ENCODE data around the gene MAGEA6.
A peak's percentile ranks its signal among the peaks of the same experiment; 100 is the strongest.
"Not testable (repeated sequence)": the region's sequence is repeated elsewhere in the genome, so short reads cannot be mapped to it uniquely, and the experiment has no call there.

MAGEA6 gene, protein sequence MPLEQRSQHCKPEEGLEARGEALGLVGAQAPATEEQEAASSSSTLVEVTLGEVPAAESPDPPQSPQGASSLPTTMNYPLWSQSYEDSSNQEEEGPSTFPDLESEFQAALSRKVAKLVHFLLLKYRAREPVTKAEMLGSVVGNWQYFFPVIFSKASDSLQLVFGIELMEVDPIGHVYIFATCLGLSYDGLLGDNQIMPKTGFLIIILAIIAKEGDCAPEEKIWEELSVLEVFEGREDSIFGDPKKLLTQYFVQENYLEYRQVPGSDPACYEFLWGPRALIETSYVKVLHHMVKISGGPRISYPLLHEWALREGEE

DNA sequence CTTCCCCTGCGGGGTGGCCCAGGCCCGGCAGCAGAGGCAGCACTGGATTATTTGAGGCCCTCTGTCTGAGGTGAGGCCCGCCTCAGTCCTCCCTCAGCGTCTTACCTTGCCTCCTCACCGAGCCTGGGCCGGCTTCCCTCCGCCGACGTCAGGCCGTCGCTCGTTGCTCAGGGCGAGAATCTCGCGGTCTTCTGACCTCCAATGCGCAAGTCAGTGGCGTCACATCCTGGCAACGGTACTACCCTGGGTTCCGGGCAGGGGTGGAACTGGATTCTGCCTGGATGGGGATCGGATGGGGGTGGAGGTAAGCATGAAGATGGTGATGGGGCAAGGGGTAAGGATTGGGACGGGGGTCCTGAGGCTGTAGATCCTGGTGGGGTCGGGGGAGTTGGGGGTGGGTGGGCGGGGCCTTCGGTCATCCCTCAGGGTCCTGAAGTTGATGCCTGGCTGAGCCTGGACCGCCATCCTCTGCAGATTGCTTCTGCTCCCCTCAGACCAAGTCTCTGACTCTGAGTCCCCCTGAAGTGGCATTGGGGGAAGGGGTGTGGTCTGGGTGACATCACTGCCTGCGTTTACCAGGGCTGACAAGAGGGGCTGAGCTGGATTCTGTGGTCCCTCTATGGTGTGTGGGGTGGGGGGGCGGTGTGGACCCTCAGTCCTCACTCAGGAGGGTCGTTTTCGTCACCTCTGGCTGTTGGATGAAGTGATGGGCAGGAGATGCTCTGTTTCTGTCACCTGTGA lies at the start of gene MAGEA6:
MAGEA6 (minus strand) TSS at position 141 of the 741 bp plus-strand sequence. CDS start 2,039 bp downstream, outside the sequence.
- not testable (repeated sequence) for H3K4me3 ChIP-seq (ENCODE audit: low read depth, low read length)

DNA sequence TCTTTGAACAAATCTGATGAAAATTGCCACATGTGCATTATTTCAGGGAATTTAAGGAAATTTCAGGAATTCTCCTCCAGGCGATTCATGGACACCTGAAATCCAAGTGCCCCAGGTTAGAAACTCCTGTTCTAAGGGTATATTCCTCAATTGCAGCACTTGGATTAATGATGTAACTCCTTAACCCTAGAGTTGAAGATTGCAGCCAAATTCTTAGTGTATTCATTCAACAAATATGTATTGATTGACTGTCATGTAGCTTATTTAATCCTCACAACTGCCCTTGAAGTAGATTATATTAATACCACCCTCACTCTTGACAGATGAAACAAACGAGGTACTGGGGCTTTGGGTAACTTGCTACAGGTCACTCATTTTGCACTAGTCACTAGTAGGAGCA lies 49.8 kb upstream of the MAGEA6 start:
- no peak overlapping the region for H3K4me3 ChIP-seq (ENCODE audit: low read depth, low read length)
- TF ChIP-seq, protein P1, sequence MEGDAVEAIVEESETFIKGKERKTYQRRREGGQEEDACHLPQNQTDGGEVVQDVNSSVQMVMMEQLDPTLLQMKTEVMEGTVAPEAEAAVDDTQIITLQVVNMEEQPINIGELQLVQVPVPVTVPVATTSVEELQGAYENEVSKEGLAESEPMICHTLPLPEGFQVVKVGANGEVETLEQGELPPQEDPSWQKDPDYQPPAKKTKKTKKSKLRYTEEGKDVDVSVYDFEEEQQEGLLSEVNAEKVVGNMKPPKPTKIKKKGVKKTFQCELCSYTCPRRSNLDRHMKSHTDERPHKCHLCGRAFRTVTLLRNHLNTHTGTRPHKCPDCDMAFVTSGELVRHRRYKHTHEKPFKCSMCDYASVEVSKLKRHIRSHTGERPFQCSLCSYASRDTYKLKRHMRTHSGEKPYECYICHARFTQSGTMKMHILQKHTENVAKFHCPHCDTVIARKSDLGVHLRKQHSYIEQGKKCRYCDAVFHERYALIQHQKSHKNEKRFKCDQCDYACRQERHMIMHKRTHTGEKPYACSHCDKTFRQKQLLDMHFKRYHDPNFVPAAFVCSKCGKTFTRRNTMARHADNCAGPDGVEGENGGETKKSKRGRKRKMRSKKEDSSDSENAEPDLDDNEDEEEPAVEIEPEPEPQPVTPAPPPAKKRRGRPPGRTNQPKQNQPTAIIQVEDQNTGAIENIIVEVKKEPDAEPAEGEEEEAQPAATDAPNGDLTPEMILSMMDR (IDR thresholded peaks at IDR 0.05; ENCODE audit: low read depth, low read length): no peak

DNA sequence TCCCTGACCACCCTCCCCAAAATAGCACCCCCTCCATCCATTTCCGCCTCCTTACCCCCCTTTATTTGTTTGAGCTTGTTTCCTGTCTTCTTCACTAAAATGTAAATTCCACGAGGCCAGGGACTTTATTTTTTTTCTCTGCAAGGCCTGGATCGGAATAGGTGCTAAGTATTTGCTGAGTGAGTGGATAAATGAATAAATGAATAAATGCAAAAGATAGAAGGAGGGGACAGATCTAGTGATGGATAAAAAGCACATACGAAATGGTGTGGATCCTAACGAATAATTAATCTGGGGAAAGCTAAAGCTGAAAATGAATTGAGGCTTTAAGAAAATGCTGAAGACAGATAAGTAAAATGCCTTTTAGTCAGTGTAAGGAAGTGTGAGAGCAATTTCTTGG lies 48.9 kb upstream of the MAGEA6 start:
- TF ChIP-seq, protein P1 (IDR thresholded peaks at IDR 0.05; ENCODE audit: low read depth, low read length): no peak
- no peak overlapping the region for H3K4me3 ChIP-seq (ENCODE audit: low read depth, low read length)

DNA sequence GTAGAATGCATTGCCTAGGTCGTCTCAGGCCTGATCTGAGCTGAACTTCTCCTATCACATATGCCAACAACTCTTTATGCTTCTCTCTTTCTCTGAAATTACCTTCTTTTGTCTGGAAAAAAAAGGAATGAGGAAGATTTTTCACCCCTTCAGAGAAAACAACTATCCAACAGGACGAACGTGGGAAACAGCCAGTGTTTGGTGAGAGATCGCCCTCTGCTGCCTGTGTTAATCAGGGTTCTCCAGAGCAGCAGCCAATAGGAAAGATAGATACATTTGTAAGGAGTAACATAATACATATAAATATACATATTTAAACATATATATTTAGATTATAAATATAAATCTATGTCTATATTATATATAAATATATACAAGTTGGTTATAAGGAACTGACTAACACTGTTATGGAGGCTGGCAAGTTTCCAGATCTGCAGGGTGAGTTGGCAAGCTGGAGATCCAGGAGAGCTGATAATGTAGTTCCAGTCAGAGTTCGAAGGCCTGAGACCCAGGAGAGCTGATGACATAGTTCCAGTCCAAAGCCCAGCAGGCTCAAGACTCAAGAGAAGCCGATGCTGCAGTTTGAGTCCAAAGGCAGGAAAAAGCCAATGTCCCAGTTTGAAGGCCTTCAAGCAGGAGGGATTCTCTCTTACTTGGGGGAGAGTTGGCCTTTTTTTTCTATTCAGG lies 47.7 kb upstream of the MAGEA6 start:
- TF ChIP-seq, protein P1 (IDR thresholded peaks at IDR 0.05; ENCODE audit: low read depth, low read length): peak; percentile 43; the same call in 1 of the 2 replicates
- no peak overlapping the region for H3K4me3 ChIP-seq (ENCODE audit: low read depth, low read length)

DNA sequence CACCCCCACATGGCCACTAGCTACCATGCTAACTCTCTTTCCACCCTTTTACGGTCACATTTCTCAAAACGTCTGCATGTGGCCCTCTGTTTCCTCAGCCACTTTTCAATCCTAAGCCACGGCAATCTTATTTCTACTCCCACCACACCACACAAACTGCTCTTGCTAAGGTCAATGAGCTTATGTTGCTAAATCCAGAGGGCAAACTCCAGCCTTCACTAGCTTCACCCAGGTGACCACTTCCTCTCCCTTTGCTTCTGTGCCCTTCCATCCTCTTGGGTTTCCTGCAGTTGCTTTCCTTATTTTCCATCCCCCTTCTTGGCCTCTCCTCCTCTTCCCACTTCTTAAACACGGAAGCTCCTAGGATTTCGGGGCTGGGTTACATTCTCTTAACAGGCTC lies 44.6 kb upstream of the MAGEA6 start:
- TF ChIP-seq, protein P1 (IDR thresholded peaks at IDR 0.05; ENCODE audit: low read depth, low read length): no peak
- H3K4me3 ChIP-seq (ENCODE audit: low read depth, low read length): no peak overlapping the region

DNA sequence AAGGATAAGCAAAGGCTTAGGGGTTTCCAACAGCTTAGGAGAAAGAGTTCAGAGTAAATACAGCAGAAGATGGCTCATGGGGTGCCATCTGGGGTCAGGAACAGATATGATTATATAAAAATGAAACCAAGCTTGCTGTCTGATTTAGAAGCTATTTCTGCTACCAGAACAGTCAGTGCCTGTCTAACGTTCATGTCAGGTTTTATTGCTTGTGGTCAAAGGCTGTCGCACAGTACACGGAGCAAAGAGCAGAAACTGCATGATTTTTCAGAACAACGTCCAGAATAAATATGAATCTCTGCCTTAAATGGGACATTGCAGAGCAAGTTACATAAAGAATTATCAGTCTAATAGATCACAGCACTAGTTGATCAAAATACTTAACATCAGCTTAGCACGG lies 43.7 kb upstream of the MAGEA6 start:
- TF ChIP-seq, protein P1 (IDR thresholded peaks at IDR 0.05; ENCODE audit: low read depth, low read length): no peak
- no peak overlapping the region for H3K4me3 ChIP-seq (ENCODE audit: low read depth, low read length)

DNA sequence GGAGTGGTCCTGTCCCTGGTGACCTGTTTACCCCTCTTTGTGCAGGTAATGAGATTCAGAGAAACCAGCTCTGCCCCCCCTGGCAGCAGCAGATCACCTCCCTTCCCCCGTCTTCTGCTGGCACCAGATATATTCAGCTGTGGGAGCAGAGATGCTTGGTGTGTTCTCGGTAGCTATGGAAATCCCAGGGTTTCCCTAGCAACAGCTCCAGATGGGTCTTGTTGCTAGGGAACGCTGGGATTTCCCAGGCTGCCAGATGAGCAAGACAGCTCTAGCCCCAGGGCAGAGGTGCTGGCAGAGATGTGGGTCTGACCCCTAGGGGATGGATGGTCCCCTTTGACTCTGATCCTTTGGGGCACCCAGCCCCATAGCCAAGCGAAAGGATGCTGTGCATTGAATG lies 40.9 kb upstream of the MAGEA6 start:
- TF ChIP-seq, protein P1 (IDR thresholded peaks at IDR 0.05; ENCODE audit: low read depth, low read length): no peak
- no peak overlapping the region for H3K4me3 ChIP-seq (ENCODE audit: low read depth, low read length)
